Fibroblast of villous mesenchyme (primary cell): Measurements from ENCODE around the gene SLC17A7. TPM values are rescaled to one million over a fixed set of nuclear protein-coding genes. Genes with fewer than 3 reads are reported as not detected.

ENCODE experiments used
- DNase-seq: peaks from one replicate; pipeline ENCODE4 v3.0.0-alpha.2; 2010; ENCODE audit warnings: low read depth
- H3K4me3 ChIP-seq: 2 replicates; pipeline ENCODE4 v1.5.1; 2011; ENCODE audit warnings: low read depth, mild to moderate bottlenecking, low read length
- total RNA-seq: library from RNA; depleted of rRNA; stranded (reverse); fragments of >200 nt; gene quantifications from 2 replicates; pipeline ENCODE4 v1.2.3, GENCODE V29; 2012
- TF ChIP-seq, protein P1 (sequence below): IDR thresholded peaks from 2 replicates; pipeline ENCODE4 v1.5.1; 2012; ENCODE audit warnings: low read depth, mild to moderate bottlenecking, low read length; ENCODE audit not compliant: insufficient read depth

Gene SLC17A7
- total RNA-seq, 1 donor: not detected

DNA sequence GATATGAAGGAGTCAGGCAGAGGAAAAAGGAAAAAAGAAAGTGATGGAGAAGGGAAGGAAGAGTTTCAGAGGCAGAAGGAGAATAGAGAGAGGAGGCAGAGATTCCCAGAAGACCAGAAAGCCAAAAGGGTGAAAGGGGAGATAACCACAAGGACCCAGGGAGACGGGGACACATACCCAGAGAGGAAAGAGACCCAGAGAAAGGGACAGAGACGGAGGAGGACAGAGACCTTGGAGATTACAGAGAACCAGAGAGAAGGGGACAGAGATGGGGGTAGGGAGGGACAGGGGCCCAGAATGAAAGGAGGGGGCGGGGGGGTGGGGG is 19.5 kb downstream of the SLC17A7 start:
- TF ChIP-seq, protein P1, sequence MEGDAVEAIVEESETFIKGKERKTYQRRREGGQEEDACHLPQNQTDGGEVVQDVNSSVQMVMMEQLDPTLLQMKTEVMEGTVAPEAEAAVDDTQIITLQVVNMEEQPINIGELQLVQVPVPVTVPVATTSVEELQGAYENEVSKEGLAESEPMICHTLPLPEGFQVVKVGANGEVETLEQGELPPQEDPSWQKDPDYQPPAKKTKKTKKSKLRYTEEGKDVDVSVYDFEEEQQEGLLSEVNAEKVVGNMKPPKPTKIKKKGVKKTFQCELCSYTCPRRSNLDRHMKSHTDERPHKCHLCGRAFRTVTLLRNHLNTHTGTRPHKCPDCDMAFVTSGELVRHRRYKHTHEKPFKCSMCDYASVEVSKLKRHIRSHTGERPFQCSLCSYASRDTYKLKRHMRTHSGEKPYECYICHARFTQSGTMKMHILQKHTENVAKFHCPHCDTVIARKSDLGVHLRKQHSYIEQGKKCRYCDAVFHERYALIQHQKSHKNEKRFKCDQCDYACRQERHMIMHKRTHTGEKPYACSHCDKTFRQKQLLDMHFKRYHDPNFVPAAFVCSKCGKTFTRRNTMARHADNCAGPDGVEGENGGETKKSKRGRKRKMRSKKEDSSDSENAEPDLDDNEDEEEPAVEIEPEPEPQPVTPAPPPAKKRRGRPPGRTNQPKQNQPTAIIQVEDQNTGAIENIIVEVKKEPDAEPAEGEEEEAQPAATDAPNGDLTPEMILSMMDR: no peak
- no peak for DNase-seq
- no peak overlapping the region for H3K4me3 ChIP-seq

DNA sequence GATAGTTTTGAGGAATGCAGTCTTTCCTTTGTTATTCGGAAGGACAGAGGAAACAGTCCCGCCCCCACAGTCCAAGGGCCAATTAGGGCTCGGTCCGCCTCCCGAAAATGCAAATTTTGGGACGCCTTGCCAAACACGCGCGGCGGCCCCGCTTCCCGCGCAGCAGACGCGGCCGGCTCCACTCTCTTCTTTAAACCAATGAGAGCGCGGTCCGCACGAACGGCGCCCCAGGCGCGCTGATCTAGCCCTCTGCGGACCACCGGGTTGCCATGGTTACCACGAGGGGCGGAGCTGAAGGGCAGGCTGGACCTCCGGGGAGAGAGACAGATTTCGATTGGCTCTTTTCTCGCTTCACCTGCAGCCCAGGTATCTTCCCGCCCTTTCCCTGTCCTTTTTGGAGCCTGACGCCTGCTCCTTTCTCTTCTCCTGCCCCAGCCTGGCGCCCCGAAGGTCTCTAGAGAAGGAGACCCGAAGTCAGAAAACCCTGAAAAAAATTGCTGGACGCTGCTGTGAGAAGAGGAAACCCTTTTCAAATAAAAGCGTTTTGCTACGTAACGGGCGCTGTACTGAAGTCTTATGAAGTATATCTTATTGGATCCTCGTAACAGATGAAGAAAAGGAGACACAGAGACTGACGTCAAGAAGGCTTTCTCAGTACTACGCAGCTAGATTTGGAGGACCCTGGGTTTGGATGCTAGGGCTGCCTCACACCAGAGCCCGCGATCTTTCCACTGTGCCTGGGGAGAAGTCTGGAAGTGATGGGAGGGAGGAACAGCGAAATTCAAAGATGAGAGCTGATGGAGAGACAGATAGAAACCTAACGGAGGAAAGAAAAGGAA is 20.1 kb downstream of the SLC17A7 start:
- H3K4me3 ChIP-seq: peak overlapping the region; percentile 12
- TF ChIP-seq, protein P1: no peak
- peak; percentile 53 for DNase-seq

DNA sequence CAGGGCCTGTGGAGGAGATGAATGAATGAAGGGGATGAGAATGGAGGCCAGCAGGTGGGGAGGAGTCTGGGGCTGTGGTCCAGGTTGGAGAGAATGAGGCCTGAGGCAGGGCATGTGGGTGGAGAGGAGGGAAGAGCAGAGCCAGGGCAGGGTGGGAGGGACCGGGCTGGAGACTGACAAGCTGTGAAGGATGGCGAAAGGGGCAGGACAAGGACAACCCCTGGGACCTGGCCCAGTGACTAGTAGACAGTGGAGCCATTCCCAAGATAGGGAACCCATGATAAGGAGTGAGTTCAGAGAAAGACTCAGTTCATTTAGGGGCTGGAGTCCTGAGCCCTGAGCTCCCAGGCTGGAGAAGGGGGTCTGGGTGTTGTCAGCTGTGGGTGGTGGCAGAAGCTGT is 21.1 kb downstream of the SLC17A7 start:
- no peak overlapping the region for H3K4me3 ChIP-seq
- no peak for DNase-seq
- TF ChIP-seq, protein P1: no peak

DNA sequence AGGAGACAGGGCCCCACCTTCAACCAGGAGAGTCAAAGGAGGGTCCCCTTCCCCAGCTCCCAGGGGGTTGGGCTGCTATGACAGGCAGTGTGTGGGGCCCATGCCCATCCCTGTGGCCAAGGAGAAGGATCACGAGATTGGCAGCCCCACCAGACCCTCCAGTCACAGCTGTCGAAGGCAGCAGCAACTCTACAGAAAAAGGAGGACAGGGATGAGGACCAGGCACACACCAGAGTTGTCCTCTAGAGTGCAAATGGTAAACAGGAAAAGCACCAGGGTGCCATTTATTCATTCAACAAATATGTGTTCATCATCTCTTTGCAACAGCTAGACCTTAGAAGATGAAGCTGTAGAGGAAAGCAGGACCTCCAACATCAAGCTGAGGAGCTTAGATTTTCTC is 22.2 kb downstream of the SLC17A7 start:
- DNase-seq: no peak

DNA sequence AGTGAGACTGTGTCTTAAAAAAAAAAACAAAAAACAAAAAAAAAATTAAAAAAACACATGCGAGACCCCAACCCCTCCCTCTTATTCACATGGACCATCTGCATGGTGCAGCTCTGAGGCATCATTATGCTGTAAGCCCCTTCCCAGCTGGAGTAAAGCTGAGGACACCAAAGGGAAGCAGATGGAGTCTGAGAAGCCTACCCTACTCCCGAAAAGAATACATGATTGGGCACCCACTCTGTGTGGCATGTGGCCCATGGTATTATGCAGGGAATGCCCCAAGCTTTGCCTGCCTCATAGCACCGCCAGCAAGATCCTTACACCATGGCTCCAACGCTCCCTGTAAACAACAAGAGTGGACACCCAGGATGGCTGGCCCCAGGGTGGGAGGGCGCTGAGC is 22.8 kb downstream of the SLC17A7 start:
- TF ChIP-seq, protein P1: no peak
- DNase-seq: no peak
- H3K4me3 ChIP-seq: no peak overlapping the region

More for the DNA sequence above, 22.2 kb downstream of the SLC17A7 start:
- H3K4me3 ChIP-seq: no peak overlapping the region
- TF ChIP-seq, protein P1: no peak

DNA sequence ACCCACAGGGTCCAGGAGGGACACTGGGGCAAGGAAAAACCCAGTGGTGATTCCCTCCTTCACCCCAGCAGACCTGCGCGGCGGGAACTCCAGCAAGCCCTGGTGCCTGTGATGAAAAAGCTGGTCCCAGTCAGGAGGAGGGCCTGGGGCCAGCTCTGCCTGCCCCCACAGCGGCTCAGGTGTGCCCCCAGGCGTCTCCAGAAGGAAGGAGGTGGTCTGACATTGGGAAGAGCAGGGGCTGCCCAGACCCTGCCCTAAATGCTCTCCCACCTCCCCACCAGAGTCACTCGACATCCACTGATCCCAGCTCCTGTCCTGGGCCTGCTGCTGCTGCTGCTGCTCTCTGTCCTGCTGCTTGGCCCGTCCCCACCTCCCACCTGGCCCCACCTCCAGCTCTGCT is 24.2 kb downstream of the SLC17A7 start:
- no peak for DNase-seq
- no peak overlapping the region for H3K4me3 ChIP-seq
- TF ChIP-seq, protein P1: no peak

DNA sequence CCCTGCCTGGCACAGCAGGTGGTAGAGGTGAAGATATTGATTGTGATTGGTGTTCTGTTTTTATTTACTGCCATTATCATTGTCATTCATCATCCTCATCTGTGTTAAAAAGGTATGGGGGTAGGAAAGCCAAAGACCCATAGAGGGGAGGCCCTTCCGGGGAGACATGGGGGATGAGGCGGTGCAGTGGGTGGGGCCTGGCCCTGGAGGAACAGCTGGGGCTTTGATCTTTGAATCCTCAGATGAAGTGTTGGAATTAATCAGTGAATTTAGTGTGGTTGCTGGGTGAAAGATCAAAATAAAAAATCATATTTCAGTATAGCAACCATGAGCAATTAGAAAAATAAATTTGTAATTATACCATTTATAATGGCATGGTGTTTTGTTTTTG is 25.5 kb downstream of the SLC17A7 start:
- DNase-seq: no peak
- TF ChIP-seq, protein P1: no peak

More for the DNA sequence above, 25.5 kb downstream of the SLC17A7 start:
- no peak overlapping the region for H3K4me3 ChIP-seq
